ENCODE results near the gene LRIG1.
"Not testable (repeated sequence)": the region's sequence is repeated elsewhere in the genome, so short reads cannot be mapped to it uniquely, and the experiment has no call there.

LRIG1 gene

GRCh38 chr3:66421893-66422292, 78.9 kb downstream of the LRIG1 start:
- Histone ChIP-seq H3K36me3 (ENCODE audit: control insufficient read depth, insufficient read depth, low read length) (peaks cover 15% of the 10 kb centered on the region), H3K9me3 (ENCODE audit: control insufficient read depth, insufficient read depth, low read length) (peaks cover 20% of the 10 kb centered on the region)
- H3K4me3 ChIP-seq (ENCODE audit: low read depth, low read length); H3K9ac ChIP-seq (ENCODE audit: low read depth, low read length); H3K27me3 ChIP-seq (ENCODE audit: control insufficient read depth, insufficient read depth, low read length); H3K4me1 ChIP-seq (ENCODE audit: control insufficient read depth, insufficient read depth, low read length): not testable (repeated sequence)

- not testable (repeated sequence) for H3K4me3 ChIP-seq (ENCODE audit: low read depth, low read length); H3K4me1 ChIP-seq (ENCODE audit: control insufficient read depth, insufficient read depth, low read length); H3K9ac ChIP-seq (ENCODE audit: low read depth, low read length); H3K27me3 ChIP-seq (ENCODE audit: control insufficient read depth, insufficient read depth, low read length)
- Histone ChIP-seq H3K36me3 (ENCODE audit: control insufficient read depth, insufficient read depth, low read length) (peaks cover 21% of the 10 kb centered on the region), H3K9me3 (ENCODE audit: control insufficient read depth, insufficient read depth, low read length) (peaks cover 20% of the 10 kb centered on the region)
Measured at GRCh38 chr3:66421144-66421543, 79.7 kb downstream of the LRIG1 start.

DNA sequence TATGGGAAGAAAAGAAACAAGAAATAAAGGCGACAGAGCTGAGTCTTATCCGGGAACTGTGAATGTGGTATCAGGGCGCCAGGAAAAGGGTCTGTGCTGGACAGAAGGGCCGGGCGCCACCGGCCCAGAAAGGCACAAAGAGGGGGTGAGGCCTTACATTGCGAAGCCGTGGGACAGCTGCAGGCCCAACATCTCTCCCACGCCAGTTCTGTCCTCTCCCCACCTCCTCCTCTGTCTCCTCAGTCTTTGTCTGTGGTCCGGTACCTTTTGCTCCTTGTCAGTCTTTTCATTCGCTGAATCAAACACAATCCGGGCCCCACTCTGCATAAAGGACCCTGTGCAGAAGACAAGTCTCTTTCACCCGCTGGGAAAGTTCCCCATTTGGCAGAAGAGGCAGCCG, 81.8 kb downstream of the LRIG1 start:
- Histone ChIP-seq H3K4me1 (ENCODE audit: control insufficient read depth, insufficient read depth, low read length) (peaks cover 3% of the 10 kb centered on the region), H3K36me3 (ENCODE audit: control insufficient read depth, insufficient read depth, low read length) (peaks cover 36% of the 10 kb centered on the region), H3K9me3 (ENCODE audit: control insufficient read depth, insufficient read depth, low read length) (peaks cover 20% of the 10 kb centered on the region)

DNA sequence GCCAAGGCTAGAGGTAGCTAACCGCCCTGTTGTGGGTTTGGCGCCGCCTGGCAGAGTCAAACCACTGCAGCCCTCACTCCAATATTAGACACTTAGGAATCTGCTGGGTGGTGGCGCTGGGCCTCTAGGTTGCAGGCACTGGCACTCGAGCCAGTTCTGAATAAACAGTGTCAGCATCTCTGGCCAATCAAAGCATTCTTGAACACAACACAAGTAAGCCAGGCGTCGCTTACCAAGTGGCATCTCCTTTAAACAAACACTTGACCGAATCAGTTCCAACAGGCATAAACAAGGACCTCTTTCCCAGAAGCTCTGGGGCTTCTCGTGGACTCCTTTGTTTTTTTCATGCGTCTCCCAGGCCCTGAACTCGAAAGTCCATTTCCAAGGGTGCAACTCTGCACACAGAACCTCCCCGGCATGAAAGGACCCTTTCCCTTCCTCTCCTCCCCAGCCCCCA, 82.3 kb downstream of the LRIG1 start:
- Histone ChIP-seq H3K4me3 (ENCODE audit: low read depth, low read length) (no peak overlapping the region), H3K4me1 (ENCODE audit: control insufficient read depth, insufficient read depth, low read length) (peaks cover 3% of the 10 kb centered on the region), H3K9ac (ENCODE audit: low read depth, low read length) (no peak overlapping the region), H3K9me3 (ENCODE audit: control insufficient read depth, insufficient read depth, low read length) (peaks cover 17% of the 10 kb centered on the region), H3K27me3 (ENCODE audit: control insufficient read depth, insufficient read depth, low read length) (no peaks in the 10 kb centered on the region), H3K36me3 (ENCODE audit: control insufficient read depth, insufficient read depth, low read length) (peaks cover 36% of the 10 kb centered on the region)

More for the DNA sequence above, 81.8 kb downstream of the LRIG1 start:
- Histone ChIP-seq H3K9ac (ENCODE audit: low read depth, low read length) (no peak overlapping the region), H3K27me3 (ENCODE audit: control insufficient read depth, insufficient read depth, low read length) (no peaks in the 10 kb centered on the region), H3K4me3 (ENCODE audit: low read depth, low read length) (no peak overlapping the region)

- H3K9ac ChIP-seq (ENCODE audit: low read depth, low read length) = no peak overlapping the region
- peaks cover 3% of the 10 kb centered on the region for H3K4me1 ChIP-seq (ENCODE audit: control insufficient read depth, insufficient read depth, low read length)
- no peak overlapping the region for H3K4me3 ChIP-seq (ENCODE audit: low read depth, low read length)
- H3K27me3 ChIP-seq (ENCODE audit: control insufficient read depth, insufficient read depth, low read length) = no peaks in the 10 kb centered on the region
- H3K36me3 ChIP-seq (ENCODE audit: control insufficient read depth, insufficient read depth, low read length) = peaks cover 49% of the 10 kb centered on the region
- H3K9me3 ChIP-seq (ENCODE audit: control insufficient read depth, insufficient read depth, low read length) = peaks cover 11% of the 10 kb centered on the region
Measured at GRCh38 chr3:66416556-66417304, 84.1 kb downstream of the LRIG1 start.

GRCh38 chr3:66415867-66416428, 84.9 kb downstream of the LRIG1 start:
- H3K27me3 ChIP-seq (ENCODE audit: control insufficient read depth, insufficient read depth, low read length) = no peaks in the 10 kb centered on the region
- H3K9me3 ChIP-seq (ENCODE audit: control insufficient read depth, insufficient read depth, low read length) = peaks cover 7% of the 10 kb centered on the region
- H3K9ac ChIP-seq (ENCODE audit: low read depth, low read length) = no peak overlapping the region
- no peak overlapping the region for H3K4me3 ChIP-seq (ENCODE audit: low read depth, low read length)
- H3K4me1 ChIP-seq (ENCODE audit: control insufficient read depth, insufficient read depth, low read length) = peaks cover 3% of the 10 kb centered on the region
- peaks cover 52% of the 10 kb centered on the region for H3K36me3 ChIP-seq (ENCODE audit: control insufficient read depth, insufficient read depth, low read length)

- no peak overlapping the region for H3K9ac ChIP-seq (ENCODE audit: low read depth, low read length)
- no peak overlapping the region for H3K4me3 ChIP-seq (ENCODE audit: low read depth, low read length)
- no peaks in the 10 kb centered on the region for H3K9me3 ChIP-seq (ENCODE audit: control insufficient read depth, insufficient read depth, low read length)
- H3K4me1 ChIP-seq (ENCODE audit: control insufficient read depth, insufficient read depth, low read length) = peaks cover 3% of the 10 kb centered on the region
- H3K36me3 ChIP-seq (ENCODE audit: control insufficient read depth, insufficient read depth, low read length) = peaks cover 63% of the 10 kb centered on the region
- no peaks in the 10 kb centered on the region for H3K27me3 ChIP-seq (ENCODE audit: control insufficient read depth, insufficient read depth, low read length)
Measured at GRCh38 chr3:66414846-66415245, 86.0 kb downstream of the LRIG1 start.

- Histone ChIP-seq H3K4me1 (ENCODE audit: control insufficient read depth, insufficient read depth, low read length) (no peaks in the 10 kb centered on the region), H3K9me3 (ENCODE audit: control insufficient read depth, insufficient read depth, low read length) (no peaks in the 10 kb centered on the region), H3K9ac (ENCODE audit: low read depth, low read length) (no peak overlapping the region), H3K27me3 (ENCODE audit: control insufficient read depth, insufficient read depth, low read length) (no peaks in the 10 kb centered on the region), H3K36me3 (ENCODE audit: control insufficient read depth, insufficient read depth, low read length) (peaks cover 69% of the 10 kb centered on the region), H3K4me3 (ENCODE audit: low read depth, low read length) (no peak overlapping the region)
Measured at GRCh38 chr3:66413151-66413751, 87.6 kb downstream of the LRIG1 start.

- Histone ChIP-seq H3K9me3 (ENCODE audit: control insufficient read depth, insufficient read depth, low read length) (no peaks in the 10 kb centered on the region), H3K4me1 (ENCODE audit: control insufficient read depth, insufficient read depth, low read length) (no peaks in the 10 kb centered on the region), H3K27me3 (ENCODE audit: control insufficient read depth, insufficient read depth, low read length) (no peaks in the 10 kb centered on the region), H3K36me3 (ENCODE audit: control insufficient read depth, insufficient read depth, low read length) (peaks cover 79% of the 10 kb centered on the region), H3K4me3 (ENCODE audit: low read depth, low read length) (no peak overlapping the region), H3K9ac (ENCODE audit: low read depth, low read length) (no peak overlapping the region)
Measured at GRCh38 chr3:66411961-66412887, 88.6 kb downstream of the LRIG1 start.

DNA sequence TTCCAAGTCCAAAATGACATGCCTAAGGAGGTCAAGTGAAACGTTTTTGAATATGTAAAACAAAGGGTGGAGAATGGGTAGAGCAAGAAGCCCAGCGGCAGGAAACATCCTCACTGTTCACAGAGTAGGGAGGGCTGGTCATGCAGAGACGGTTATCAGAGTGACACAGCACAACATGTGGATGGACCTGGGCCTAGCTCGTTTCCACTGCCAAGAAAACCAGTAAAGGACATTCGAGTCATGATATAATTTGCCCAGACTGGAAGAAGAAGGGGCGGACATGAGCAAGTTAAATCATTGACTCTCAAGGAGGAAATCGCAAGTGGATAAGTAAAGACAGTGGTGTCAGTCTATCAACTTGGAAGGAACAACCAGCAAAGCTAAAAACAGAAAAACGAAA, 89.3 kb downstream of the LRIG1 start:
- Histone ChIP-seq H3K4me3 (ENCODE audit: low read depth, low read length) (no peak overlapping the region), H3K4me1 (ENCODE audit: control insufficient read depth, insufficient read depth, low read length) (no peaks in the 10 kb centered on the region), H3K9me3 (ENCODE audit: control insufficient read depth, insufficient read depth, low read length) (no peaks in the 10 kb centered on the region), H3K9ac (ENCODE audit: low read depth, low read length) (no peak overlapping the region), H3K27me3 (ENCODE audit: control insufficient read depth, insufficient read depth, low read length) (no peaks in the 10 kb centered on the region), H3K36me3 (ENCODE audit: control insufficient read depth, insufficient read depth, low read length) (peaks cover 82% of the 10 kb centered on the region)

DNA sequence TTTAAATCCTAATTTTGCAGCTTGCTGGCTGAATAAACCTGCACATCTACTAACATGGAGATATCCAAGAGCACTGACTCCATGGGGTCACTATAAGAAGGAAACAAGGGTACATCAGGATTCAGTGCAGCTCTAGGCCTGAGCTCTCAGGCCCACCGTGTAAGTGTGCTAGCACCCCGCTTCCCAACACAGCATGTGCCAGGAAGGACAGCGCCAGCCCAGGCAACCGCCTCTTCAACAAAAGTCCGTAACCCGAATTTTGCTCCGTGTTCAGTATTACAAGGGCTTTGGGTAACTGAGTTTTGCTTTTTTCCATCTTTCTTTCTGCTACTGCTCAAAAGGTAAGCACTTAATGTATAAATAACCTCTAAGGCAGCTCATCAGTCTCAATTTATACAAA, 89.8 kb downstream of the LRIG1 start:
- no peaks in the 10 kb centered on the region for H3K4me1 ChIP-seq (ENCODE audit: control insufficient read depth, insufficient read depth, low read length)
- H3K9ac ChIP-seq (ENCODE audit: low read depth, low read length) = no peak overlapping the region
- no peak overlapping the region for H3K4me3 ChIP-seq (ENCODE audit: low read depth, low read length)
- H3K9me3 ChIP-seq (ENCODE audit: control insufficient read depth, insufficient read depth, low read length) = no peaks in the 10 kb centered on the region
- no peaks in the 10 kb centered on the region for H3K27me3 ChIP-seq (ENCODE audit: control insufficient read depth, insufficient read depth, low read length)
- peaks cover 82% of the 10 kb centered on the region for H3K36me3 ChIP-seq (ENCODE audit: control insufficient read depth, insufficient read depth, low read length)

All from iPS-15b (cell line).